Fibroblast of skin of scalp (primary cell): ENCODE data around the gene ASB1.

Experiments used
- DNase-seq: peaks from one replicate; pipeline ENCODE4 v3.0.0-alpha.2; 2013

Gene ASB1

DNA sequence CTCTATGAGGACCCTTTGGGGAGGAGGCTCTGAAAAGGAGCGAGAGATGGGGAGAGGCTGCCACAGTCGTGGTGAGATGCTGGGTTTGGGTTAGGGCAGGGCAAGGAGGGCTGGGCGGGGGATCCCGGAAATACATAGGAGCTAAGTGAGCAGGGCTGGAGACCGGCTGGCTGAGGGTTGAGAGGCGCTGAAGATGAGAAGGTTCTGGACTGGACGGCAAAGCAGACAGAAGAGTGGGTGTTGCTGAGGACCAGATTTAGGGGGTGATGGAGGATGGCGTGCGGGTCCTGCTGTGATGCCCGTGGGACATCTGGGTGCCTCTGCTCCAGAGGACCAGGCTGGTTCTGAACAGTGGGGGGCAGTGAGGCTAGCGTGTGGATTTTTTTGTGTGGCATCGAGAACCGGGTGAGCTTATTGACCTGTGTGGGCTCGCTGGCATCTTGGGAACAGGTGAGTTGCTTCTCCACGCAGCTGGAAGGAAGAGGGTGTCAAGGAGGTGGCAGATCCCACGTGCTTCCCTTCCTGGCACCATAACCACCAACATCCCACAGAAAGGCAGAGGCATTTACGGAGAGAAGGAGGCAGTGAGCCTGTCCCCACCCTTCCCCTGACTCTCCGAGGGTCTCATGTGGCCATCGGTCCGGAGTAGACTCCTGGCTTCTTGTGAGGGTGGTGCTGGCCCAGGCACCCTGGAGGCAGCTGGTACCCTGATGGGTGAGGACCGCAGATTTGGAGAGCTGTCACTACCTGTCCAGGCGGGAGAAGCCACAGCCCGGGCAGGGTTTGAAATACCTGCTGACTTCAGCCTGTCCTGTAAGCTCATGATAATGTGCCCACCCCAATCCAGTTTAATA, 70.3 kb downstream of the ASB1 start:
- DNase-seq, result no peak

DNA sequence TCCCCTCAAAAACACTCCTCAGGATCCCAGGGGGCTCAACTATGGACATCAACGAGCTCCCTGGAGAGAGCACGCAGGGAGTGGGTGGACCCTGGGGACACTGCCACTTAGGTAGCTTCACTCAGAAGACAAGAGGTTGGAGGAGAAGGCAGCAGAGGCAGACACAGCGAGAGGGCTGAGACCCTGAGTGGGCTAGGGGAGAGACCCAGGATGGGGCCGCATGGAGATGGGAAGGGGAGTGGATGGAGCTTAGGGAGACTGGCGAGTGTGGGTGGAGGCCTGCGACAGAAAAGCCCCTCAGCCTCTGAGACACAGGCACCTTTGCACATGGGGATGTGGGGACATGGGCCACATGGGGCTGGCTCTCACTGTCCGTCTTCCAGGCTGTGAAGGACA, 70.9 kb downstream of the ASB1 start:
- DNase-seq, result no peak

GRCh38 chr2:238498188-238498587, 71.5 kb downstream of the ASB1 start:
- DNase-seq, result no peak

DNA sequence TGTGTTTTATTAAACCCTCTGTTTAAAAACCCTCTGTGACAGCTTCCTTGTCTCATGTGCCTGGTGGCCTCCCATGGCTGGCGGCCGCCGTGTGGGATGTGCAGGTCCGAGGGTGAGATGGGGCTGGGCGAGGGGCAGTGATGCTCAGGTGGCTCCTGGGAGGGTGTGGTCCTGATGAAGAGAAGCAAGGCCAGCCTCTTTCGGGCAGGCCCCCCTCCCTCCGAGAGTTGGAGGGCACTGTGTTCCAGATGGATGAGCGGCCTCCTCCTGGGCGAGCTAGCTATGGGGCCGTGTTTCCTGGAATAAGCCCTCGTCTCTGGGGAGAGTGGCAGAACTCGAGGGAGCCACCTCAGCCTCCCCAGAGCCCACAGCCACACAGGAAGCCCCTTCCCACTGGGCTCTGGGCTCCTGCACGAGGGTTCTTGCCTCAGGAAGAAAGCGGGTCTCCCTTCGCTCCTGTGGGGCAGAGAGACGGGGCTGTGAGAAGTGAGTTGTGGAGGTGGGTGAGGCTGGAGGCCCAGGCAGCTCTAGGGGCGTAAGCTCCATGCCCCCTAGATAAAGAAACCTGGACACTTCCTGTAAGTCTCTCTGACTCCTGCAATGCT, 72.1 kb downstream of the ASB1 start:
- no peak for DNase-seq

- no peak for DNase-seq
Observed at GRCh38 chr2:238499731-238500580, 73.2 kb downstream of the ASB1 start.

DNA sequence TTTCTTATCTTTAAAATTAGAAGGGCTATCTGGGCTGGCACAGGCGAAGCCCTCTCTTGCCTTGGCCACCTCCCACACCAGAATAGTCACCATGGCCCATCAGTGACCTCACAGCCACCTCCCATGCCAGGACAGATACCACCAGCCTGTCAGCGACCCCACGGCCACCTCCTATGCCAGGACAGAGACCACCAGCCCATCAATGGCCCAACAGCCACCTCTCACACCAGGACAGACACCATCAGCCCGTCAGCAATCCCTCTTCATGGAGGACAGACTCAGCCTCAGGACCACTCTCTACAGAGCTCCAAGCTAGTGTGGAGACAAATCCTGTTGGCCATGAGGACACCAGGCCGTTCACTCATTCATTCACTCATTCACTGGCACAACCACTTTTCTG, 74.6 kb downstream of the ASB1 start:
- no peak for DNase-seq
